ENCODE data around the gene IFRD2.
A peak's percentile ranks its signal among the peaks of the same experiment; 100 is the strongest.

IFRD2 gene

DNA sequence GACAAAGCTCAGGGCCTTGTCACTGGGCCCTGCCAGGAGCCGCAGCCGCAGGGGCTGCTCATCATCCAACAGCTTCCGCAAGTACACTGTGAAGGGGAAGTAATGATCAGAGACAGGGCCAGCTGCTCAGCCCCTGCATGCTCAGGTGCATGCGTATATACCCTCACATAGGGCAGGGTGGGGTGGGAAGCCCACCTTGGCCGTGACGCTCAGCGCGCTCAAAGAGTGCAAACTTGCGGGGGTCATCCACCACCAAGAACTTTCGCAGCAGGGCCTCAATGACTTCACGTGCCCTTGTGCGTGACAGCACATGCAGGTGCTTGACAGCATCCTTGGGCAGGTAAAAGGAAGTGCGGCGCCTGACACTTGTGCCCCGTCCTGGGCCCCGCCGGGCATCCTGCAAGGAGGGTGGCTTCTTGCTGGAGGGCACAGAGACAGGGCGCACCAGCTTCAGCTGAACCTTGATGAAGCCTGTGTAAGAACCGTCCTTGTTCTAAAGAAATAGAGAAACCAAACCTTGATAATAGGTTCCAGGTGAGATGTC lies 39.2 kb upstream of the IFRD2 start:
- no peak for DNase-seq
- Mint-ChIP-seq H3K27ac (no peak overlapping the region), H3K36me3 (ENCODE audit: low read depth) (peaks cover 7% of the 10 kb centered on the region), H3K27me3 (ENCODE audit: low read depth, poor library complexity) (no peaks in the 10 kb centered on the region), H3K4me1 (peaks cover 45% of the 10 kb centered on the region), H3K4me3 (no peak overlapping the region), H3K9me3 (no peaks in the 10 kb centered on the region)
- TF ChIP-seq, protein P1, sequence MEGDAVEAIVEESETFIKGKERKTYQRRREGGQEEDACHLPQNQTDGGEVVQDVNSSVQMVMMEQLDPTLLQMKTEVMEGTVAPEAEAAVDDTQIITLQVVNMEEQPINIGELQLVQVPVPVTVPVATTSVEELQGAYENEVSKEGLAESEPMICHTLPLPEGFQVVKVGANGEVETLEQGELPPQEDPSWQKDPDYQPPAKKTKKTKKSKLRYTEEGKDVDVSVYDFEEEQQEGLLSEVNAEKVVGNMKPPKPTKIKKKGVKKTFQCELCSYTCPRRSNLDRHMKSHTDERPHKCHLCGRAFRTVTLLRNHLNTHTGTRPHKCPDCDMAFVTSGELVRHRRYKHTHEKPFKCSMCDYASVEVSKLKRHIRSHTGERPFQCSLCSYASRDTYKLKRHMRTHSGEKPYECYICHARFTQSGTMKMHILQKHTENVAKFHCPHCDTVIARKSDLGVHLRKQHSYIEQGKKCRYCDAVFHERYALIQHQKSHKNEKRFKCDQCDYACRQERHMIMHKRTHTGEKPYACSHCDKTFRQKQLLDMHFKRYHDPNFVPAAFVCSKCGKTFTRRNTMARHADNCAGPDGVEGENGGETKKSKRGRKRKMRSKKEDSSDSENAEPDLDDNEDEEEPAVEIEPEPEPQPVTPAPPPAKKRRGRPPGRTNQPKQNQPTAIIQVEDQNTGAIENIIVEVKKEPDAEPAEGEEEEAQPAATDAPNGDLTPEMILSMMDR (IDR thresholded peaks at IDR 0.05), result no peak

DNA sequence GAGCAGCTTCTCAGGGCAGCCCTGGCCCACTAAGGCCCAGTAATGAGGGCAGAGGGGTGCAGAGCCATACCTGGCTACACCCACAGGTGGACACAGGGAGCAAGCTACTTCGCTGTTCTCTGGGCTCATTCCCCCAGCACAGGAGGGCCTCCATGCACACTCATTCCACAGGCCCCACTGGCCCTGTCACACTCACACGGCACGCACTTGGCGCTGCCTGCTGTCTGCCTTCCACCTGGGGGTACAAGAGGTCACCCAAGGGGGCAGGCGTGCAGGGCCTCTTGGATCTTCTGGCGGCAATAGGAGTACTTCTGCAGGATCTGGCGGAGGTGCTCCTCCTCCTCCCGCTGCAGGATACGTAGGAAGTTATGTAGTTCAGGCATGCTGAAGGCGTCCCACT lies 38.1 kb upstream of the IFRD2 start:
- TF ChIP-seq, protein P1 (IDR thresholded peaks at IDR 0.05), result no peak
- peak overlapping the region; percentile 25 for H3K27ac Mint-ChIP-seq
- no peak for DNase-seq
- no peaks in the 10 kb centered on the region for H3K27me3 Mint-ChIP-seq (ENCODE audit: low read depth, poor library complexity)
- peaks cover 7% of the 10 kb centered on the region for H3K36me3 Mint-ChIP-seq (ENCODE audit: low read depth)
- H3K4me1 Mint-ChIP-seq, result peaks cover 34% of the 10 kb centered on the region
- H3K4me3 Mint-ChIP-seq, result no peak overlapping the region
- H3K9me3 Mint-ChIP-seq, result no peaks in the 10 kb centered on the region

DNA sequence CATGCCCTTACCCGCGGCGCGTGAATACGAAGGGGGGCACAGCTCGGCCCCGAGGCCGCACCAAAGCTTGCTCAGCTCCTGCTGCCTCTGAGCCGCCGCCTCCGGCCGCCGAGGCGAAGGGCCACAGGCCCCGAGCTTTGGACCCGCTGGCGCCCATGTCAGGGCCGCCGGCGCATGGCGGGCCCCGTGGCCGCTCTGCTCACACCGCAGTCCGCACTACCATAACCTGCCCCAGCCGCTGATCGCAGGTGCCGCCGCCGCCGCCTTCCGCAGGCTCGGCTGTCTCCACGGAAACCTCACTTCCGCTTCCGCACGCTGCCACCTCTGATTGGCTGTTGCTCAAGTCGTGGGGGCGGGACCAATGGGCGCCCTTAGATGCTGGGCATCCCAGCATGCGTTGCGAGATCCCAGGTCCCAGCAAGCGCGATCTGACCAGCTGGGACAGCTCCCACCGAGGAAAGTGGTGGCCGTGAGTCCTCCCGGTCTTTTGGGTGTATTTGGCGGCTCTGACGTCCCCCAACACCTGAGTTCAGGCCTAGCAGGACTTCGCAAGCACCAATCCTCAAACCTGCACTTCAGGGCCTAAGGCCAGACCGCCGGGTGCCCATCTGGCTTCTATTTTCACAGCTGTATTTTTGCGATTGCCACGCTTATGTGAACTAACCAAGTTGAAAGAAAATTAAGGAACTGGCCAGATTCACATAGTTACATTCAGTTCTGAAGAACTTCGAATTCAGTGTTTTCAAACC lies 35.9 kb upstream of the IFRD2 start, which contains the start of gene TUSC2:
Gene TUSC2 (minus strand): TSS at position 281 of the 749 bp plus-strand sequence. CDS start 124 bp downstream, at position 157.
- DNase-seq, result peak; percentile 96
- peak within 1 kb of the TSS; percentile 94 for H3K4me3 Mint-ChIP-seq
- H3K36me3 Mint-ChIP-seq (ENCODE audit: low read depth), result peaks cover 7% of the 10 kb centered on the region

DNA sequence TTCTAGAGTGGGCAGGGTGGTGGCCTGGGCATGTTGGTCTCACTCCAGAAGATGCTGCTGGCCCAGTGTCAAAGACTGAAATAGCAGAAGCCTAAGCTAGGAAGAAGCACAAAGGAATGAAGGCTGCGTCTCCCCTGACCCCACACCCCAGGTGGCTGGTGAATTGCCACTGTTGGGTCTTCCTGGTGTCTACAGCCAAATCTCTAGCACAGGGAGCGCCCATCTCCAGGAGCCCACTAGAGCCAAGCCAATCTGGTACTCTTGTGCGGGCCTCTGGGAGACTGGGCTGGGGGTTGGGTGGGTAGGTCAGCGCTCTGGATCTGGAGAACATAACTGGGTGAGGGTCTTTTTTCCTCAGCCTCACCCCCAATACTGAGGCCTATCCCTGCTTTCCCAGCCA lies 34.9 kb upstream of the IFRD2 start:
- no peaks in the 10 kb centered on the region for H3K9me3 Mint-ChIP-seq
- H3K27ac Mint-ChIP-seq, result no peak overlapping the region
- H3K4me3 Mint-ChIP-seq, result peak overlapping the region; percentile 94
- peaks cover 34% of the 10 kb centered on the region for H3K4me1 Mint-ChIP-seq
- TF ChIP-seq, protein P1 (IDR thresholded peaks at IDR 0.05), result no peak
- H3K27me3 Mint-ChIP-seq (ENCODE audit: low read depth, poor library complexity), result peaks cover 6% of the 10 kb centered on the region
- DNase-seq, result no peak
- H3K36me3 Mint-ChIP-seq (ENCODE audit: low read depth), result peaks cover 7% of the 10 kb centered on the region

More for the DNA sequence above, 35.9 kb upstream of the IFRD2 start, which contains the start of gene TUSC2:
- peak within 1 kb of the TSS; percentile 82 for H3K27ac Mint-ChIP-seq
- H3K27me3 Mint-ChIP-seq (ENCODE audit: low read depth, poor library complexity), result peaks cover 5% of the 10 kb centered on the region
- TF ChIP-seq, protein P1 (IDR thresholded peaks at IDR 0.05), result no peak
- no peaks in the 10 kb centered on the region for H3K9me3 Mint-ChIP-seq
- H3K4me1 Mint-ChIP-seq, result peaks cover 28% of the 10 kb centered on the region

DNA sequence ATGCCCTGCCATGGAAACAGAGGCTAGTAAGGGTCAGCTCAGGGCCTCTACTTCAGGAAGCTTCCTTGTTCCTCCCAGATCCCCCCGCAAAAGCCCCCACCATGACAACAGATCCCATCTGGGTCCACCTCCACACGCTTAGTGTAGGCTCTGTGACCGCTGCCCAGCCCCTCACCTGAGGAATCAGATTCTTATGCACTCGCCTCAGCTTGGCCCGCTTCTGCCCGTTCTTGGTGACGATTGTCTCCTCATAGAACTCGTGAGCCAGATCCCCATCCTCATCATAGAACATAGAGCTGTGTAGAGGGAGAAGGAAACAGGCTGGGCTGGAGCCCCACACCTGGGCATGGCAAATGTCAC lies 33.9 kb upstream of the IFRD2 start:
- DNase-seq, result no peak
- Mint-ChIP-seq H3K27me3 (ENCODE audit: low read depth, poor library complexity) (peaks cover 6% of the 10 kb centered on the region), H3K4me3 (peak overlapping the region; percentile 94), H3K36me3 (ENCODE audit: low read depth) (peaks cover 7% of the 10 kb centered on the region), H3K27ac (no peak overlapping the region), H3K4me1 (peaks cover 34% of the 10 kb centered on the region), H3K9me3 (no peaks in the 10 kb centered on the region)
- TF ChIP-seq, protein P1 (IDR thresholded peaks at IDR 0.05), result no peak
